Measurements from ENCODE around the gene CREB5.
A peak's percentile ranks its signal among the peaks of the same experiment; 100 is the strongest.
"Not testable (repeated sequence)": the region's sequence is repeated elsewhere in the genome, so short reads cannot be mapped to it uniquely, and the experiment has no call there.

Gene CREB5

DNA sequence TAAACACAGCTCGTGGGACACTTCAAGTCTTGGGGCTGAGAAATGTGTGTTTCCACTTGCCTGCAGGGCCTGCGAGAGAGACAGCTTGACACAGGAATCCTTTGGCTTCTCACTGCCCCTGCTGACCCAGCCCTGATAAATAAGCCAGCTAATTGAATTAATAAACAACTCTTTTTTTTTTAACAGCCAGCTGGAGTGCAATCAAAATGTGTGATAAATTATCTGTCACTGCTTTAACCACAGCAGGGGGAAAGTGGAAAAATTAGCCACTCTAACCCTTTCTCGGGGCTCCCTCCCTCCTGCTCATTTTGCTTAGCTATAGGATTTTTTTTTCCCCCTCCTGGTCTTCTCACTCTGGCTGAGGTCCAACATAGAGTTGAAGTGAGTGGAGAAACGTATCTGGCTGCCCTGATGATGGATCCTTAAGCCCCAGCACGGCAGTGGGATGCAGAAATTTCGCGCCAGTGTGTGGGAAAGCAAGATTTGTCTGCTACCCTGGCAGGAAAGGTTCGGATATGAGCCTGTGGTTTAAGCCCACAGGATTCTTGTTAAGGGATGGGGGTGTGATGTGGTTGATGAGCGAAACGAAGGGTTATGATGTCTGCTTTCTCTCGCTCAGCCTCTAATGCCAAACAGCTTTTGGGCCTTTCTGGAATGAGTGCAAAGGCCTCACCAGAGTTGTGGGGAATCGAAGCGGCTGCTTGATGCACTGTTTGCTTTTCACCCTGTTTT lies 372.0 kb downstream of the CREB5 start:
- TF ChIP-seq, protein P1, sequence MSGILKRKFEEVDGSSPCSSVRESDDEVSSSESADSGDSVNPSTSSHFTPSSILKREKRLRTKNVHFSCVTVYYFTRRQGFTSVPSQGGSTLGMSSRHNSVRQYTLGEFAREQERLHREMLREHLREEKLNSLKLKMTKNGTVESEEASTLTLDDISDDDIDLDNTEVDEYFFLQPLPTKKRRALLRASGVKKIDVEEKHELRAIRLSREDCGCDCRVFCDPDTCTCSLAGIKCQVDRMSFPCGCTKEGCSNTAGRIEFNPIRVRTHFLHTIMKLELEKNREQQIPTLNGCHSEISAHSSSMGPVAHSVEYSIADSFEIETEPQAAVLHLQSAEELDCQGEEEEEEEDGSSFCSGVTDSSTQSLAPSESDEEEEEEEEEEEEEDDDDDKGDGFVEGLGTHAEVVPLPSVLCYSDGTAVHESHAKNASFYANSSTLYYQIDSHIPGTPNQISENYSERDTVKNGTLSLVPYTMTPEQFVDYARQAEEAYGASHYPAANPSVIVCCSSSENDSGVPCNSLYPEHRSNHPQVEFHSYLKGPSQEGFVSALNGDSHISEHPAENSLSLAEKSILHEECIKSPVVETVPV (CRISPR knock-in tag; IDR thresholded peaks at IDR 0.05): no peak
- no peak for TF ChIP-seq ZFP30 (CRISPR knock-in tag; IDR thresholded peaks at IDR 0.05)
- TF ChIP-seq, protein P2, sequence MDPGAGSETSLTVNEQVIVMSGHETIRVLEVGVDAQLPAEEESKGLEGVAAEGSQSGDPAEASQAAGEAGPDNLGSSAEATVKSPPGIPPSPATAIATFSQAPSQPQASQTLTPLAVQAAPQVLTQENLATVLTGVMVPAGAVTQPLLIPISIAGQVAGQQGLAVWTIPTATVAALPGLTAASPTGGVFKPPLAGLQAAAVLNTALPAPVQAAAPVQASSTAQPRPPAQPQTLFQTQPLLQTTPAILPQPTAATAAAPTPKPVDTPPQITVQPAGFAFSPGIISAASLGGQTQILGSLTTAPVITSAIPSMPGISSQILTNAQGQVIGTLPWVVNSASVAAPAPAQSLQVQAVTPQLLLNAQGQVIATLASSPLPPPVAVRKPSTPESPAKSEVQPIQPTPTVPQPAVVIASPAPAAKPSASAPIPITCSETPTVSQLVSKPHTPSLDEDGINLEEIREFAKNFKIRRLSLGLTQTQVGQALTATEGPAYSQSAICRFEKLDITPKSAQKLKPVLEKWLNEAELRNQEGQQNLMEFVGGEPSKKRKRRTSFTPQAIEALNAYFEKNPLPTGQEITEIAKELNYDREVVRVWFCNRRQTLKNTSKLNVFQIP (CRISPR knock-in tag; IDR thresholded peaks at IDR 0.05; ENCODE audit: borderline replicate concordance, low read depth): no peak
- TF ChIP-seq RARB (CRISPR knock-in tag; IDR thresholded peaks at IDR 0.05): no peak
- no peak for TF ChIP-seq ZNF8 (CRISPR knock-in tag; IDR thresholded peaks at IDR 0.05)
- TF ChIP-seq ZNF70 (CRISPR knock-in tag; IDR thresholded peaks at IDR 0.05): no peak
- TF ChIP-seq, protein P3, sequence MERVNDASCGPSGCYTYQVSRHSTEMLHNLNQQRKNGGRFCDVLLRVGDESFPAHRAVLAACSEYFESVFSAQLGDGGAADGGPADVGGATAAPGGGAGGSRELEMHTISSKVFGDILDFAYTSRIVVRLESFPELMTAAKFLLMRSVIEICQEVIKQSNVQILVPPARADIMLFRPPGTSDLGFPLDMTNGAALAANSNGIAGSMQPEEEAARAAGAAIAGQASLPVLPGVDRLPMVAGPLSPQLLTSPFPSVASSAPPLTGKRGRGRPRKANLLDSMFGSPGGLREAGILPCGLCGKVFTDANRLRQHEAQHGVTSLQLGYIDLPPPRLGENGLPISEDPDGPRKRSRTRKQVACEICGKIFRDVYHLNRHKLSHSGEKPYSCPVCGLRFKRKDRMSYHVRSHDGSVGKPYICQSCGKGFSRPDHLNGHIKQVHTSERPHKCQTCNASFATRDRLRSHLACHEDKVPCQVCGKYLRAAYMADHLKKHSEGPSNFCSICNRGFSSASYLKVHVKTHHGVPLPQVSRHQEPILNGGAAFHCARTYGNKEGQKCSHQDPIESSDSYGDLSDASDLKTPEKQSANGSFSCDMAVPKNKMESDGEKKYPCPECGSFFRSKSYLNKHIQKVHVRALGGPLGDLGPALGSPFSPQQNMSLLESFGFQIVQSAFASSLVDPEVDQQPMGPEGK (CRISPR knock-in tag; IDR thresholded peaks at IDR 0.05; ENCODE audit: borderline replicate concordance): no peak
- no peak for TF ChIP-seq ISL1 (CRISPR knock-in tag; IDR thresholded peaks at IDR 0.05)
- no peak for TF ChIP-seq OSR1 (CRISPR knock-in tag; IDR thresholded peaks at IDR 0.05)
- ATAC-seq: peak; percentile 34; the same call in 2 of the 3 replicates

DNA sequence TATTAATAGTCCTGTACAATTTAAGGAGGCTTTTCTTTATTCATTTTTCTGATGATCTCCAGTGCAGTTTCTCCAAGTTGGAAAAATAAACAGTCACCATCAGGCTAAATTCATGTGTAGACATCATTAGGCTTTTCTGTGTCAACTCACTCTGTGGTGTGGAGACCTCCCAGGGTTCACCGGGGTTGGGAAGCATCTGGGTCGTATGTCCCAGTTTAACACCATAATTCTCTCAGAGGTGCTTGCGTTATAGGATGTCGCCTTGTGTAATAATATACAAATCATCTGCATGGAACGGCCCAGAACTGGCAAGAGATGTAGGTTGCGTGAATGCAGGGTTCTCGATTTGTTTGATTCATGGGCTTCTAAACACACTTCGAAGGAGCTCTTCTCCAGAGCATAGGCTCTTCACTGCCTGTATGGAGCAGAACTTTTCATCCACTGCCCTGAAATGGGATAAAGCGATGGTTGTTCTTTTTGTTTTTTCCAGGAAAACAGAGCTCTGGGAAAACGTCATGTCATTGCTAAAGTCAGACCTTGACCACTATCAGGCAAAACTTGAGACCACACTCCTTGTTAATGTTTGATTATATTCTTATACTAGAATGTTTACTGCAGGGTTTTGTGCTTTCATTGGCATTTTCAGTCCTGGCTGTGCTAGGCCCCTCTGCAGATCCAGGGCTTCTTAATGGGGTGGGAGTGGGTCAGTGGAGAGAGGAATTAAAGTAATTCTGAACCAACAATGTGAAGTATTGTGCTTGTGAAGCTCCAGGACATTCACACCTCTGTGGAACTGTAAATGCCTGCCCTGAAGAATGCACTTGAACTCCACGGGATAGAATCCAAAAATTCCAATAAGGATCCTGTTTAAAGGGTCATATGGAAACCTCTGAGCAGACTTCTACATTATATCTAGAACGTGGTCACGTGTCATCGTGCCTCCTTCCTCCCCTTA lies 373.0 kb downstream of the CREB5 start:
- no peak for ATAC-seq
- no peak for TF ChIP-seq ZNF565 (CRISPR knock-in tag; conservative IDR thresholded peaks at IDR 0.05; ENCODE audit: low read depth)
- TF ChIP-seq ISL1 (CRISPR knock-in tag; IDR thresholded peaks at IDR 0.05): no peak
- TF ChIP-seq RARB (CRISPR knock-in tag; IDR thresholded peaks at IDR 0.05): no peak
- TF ChIP-seq ZC3H10 (CRISPR knock-in tag; IDR thresholded peaks at IDR 0.05): no peak
- TF ChIP-seq SNAI2 (CRISPR knock-in tag; IDR thresholded peaks at IDR 0.05): no peak
- TF ChIP-seq ZNF8 (CRISPR knock-in tag; IDR thresholded peaks at IDR 0.05): no peak
- TF ChIP-seq CSDC2 (CRISPR knock-in tag; IDR thresholded peaks at IDR 0.05): no peak
- TF ChIP-seq, protein P4, sequence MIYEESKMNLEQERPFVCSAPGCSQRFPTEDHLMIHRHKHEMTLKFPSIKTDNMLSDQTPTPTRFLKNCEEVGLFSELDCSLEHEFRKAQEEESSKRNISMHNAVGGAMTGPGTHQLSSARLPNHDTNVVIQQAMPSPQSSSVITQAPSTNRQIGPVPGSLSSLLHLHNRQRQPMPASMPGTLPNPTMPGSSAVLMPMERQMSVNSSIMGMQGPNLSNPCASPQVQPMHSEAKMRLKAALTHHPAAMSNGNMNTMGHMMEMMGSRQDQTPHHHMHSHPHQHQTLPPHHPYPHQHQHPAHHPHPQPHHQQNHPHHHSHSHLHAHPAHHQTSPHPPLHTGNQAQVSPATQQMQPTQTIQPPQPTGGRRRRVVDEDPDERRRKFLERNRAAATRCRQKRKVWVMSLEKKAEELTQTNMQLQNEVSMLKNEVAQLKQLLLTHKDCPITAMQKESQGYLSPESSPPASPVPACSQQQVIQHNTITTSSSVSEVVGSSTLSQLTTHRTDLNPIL (CRISPR knock-in tag; IDR thresholded peaks at IDR 0.05; ENCODE audit: low read depth): no peak
- TF ChIP-seq, protein P1 (CRISPR knock-in tag; IDR thresholded peaks at IDR 0.05): no peak
- no peak for TF ChIP-seq TCF4 (CRISPR knock-in tag; IDR thresholded peaks at IDR 0.05; ENCODE audit: borderline replicate concordance)

DNA sequence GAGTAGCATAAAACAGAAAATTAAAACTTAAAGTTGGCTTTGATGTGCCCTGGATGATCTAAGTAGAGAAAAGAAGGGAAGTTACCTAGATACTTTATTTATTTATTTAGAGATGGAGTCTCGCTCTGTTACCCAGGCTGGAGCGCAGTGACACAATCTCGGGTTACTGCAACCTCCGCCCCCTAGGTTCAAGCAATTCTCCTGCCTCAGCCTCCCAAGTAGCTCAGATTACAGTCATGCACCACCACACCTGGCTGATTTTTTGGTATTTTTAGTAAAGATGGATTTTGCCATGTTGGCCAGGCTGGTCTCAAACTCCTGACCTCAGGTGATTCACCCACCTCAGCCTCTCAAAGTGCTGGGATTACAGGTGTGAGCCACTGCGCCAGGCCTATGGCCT lies 373.8 kb downstream of the CREB5 start:
- not testable (repeated sequence) for ATAC-seq

DNA sequence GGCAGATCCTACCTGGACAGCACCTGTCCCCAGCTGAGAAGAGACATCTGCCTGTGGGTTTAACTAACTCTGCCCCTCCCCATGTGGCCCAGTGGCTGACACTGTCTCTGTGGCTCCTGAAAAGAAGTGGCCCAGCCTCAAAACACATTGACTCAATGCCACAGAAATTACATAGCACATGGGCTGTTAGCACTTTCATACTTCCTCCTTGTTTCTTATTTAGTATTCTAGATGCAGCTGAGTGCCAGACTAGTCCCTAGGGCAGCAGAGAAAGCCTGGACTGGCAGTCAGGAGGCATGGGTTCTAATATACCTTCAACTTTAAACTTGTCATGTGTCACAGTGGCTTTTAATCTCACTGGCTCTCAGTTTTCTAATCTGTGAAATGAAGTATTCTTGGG lies 374.8 kb downstream of the CREB5 start:
- ATAC-seq: no peak
- no peak for TF ChIP-seq CSDC2 (CRISPR knock-in tag; IDR thresholded peaks at IDR 0.05)
- no peak for TF ChIP-seq GLIS3 (CRISPR knock-in tag; IDR thresholded peaks at IDR 0.05)
- TF ChIP-seq ZFP30 (CRISPR knock-in tag; IDR thresholded peaks at IDR 0.05): no peak
- no peak for TF ChIP-seq TCF4 (CRISPR knock-in tag; IDR thresholded peaks at IDR 0.05; ENCODE audit: borderline replicate concordance)
- TF ChIP-seq, protein P2 (CRISPR knock-in tag; IDR thresholded peaks at IDR 0.05; ENCODE audit: borderline replicate concordance, low read depth): no peak
- TF ChIP-seq ZC3H10 (CRISPR knock-in tag; IDR thresholded peaks at IDR 0.05): no peak
- no peak for TF ChIP-seq ZNF8 (CRISPR knock-in tag; IDR thresholded peaks at IDR 0.05)
- no peak for TF ChIP-seq OSR1 (CRISPR knock-in tag; IDR thresholded peaks at IDR 0.05)
- no peak for TF ChIP-seq BACH2 (CRISPR knock-in tag; IDR thresholded peaks at IDR 0.05; ENCODE audit: borderline replicate concordance)
- TF ChIP-seq ZNF565 (CRISPR knock-in tag; conservative IDR thresholded peaks at IDR 0.05; ENCODE audit: low read depth): no peak
- no peak for TF ChIP-seq ARNTL (CRISPR knock-in tag; IDR thresholded peaks at IDR 0.05; ENCODE audit: borderline replicate concordance, low read depth)
- no peak for TF ChIP-seq RARB (CRISPR knock-in tag; IDR thresholded peaks at IDR 0.05)
- no peak for TF ChIP-seq ZFP3 (CRISPR knock-in tag; IDR thresholded peaks at IDR 0.05)
- TF ChIP-seq ISL1 (CRISPR knock-in tag; IDR thresholded peaks at IDR 0.05): no peak
- TF ChIP-seq TOX (CRISPR knock-in tag; IDR thresholded peaks at IDR 0.05; ENCODE audit: borderline replicate concordance): no peak
- TF ChIP-seq, protein P4 (CRISPR knock-in tag; IDR thresholded peaks at IDR 0.05; ENCODE audit: low read depth): no peak

All from SK-N-SH treated with all-trans-retinoic acid at 6 μM for 48 hours (cell line).